Measurements from ENCODE around the gene SLC39A1. TPM values are rescaled to one million over a fixed set of nuclear protein-coding genes. Genes with fewer than 3 reads are reported as not detected.

The SLC39A1 gene
- total and polyA plus RNA-seq, 9 of the 15 experiments (the other 6 are each of a cell fraction or from before 2014, with no cell fraction given): 9.9 to 81.1 (median 62.7) TPM

- TF ChIP-seq, protein P1, sequence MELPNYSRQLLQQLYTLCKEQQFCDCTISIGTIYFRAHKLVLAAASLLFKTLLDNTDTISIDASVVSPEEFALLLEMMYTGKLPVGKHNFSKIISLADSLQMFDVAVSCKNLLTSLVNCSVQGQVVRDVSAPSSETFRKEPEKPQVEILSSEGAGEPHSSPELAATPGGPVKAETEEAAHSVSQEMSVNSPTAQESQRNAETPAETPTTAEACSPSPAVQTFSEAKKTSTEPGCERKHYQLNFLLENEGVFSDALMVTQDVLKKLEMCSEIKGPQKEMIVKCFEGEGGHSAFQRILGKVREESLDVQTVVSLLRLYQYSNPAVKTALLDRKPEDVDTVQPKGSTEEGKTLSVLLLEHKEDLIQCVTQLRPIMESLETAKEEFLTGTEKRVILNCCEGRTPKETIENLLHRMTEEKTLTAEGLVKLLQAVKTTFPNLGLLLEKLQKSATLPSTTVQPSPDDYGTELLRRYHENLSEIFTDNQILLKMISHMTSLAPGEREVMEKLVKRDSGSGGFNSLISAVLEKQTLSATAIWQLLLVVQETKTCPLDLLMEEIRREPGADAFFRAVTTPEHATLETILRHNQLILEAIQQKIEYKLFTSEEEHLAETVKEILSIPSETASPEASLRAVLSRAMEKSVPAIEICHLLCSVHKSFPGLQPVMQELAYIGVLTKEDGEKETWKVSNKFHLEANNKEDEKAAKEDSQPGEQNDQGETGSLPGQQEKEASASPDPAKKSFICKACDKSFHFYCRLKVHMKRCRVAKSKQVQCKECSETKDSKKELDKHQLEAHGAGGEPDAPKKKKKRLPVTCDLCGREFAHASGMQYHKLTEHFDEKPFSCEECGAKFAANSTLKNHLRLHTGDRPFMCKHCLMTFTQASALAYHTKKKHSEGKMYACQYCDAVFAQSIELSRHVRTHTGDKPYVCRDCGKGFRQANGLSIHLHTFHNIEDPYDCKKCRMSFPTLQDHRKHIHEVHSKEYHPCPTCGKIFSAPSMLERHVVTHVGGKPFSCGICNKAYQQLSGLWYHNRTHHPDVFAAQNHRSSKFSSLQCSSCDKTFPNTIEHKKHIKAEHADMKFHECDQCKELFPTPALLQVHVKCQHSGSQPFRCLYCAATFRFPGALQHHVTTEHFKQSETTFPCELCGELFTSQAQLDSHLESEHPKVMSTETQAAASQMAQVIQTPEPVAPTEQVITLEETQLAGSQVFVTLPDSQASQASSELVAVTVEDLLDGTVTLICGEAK (IDR thresholded peaks at IDR 0.05): peak; percentile 59
- TF ChIP-seq, protein P1 (CRISPR knock-in tag; IDR thresholded peaks at IDR 0.05): no peak
- TF ChIP-seq ZNF324 (CRISPR knock-in tag; IDR thresholded peaks at IDR 0.05) (no peak), SREBF1 (IDR thresholded peaks at IDR 0.05; ENCODE audit: borderline replicate concordance, low read depth, low read length) (no peak), MXD1 (CRISPR knock-in tag; IDR thresholded peaks at IDR 0.05; ENCODE audit: borderline replicate concordance, poor library complexity, severe bottlenecking) (no peak), CTCF (IDR thresholded peaks at IDR 0.05 in 2 of 3, conservative IDR thresholded peaks at IDR 0.05 in 1 of 3; ENCODE audit: insufficient read depth in 2 of 3, low read depth in 1 of 3, low read length in 3 of 3) (0 out of 6 replicates have a peak, but pooled peaks of 1 of the 3 experiments have one; percentile 0), SMC3 (conservative IDR thresholded peaks at IDR 0.05; ENCODE audit: insufficient read depth, low read depth, low read length) (0 out of 2 replicates have a peak, but pooled peaks have one; percentile 2), RBFOX2 (IDR thresholded peaks at IDR 0.05; ENCODE audit: low read depth, low read length) (no peak; the same call in 1 of the 2 replicates), CREB1 (IDR thresholded peaks at IDR 0.05) (peak; percentile 25), CREB1 (CRISPR knock-in tag; IDR thresholded peaks at IDR 0.05) (peak; percentile 45; the same call in 1 of the 2 replicates), ZNF384 (IDR thresholded peaks at IDR 0.05; ENCODE audit: low read depth, low read length) (peak; percentile 85)
Measured at GRCh38 chr1:153922972-153923925, 40.1 kb downstream of the SLC39A1 start, which contains the start of gene GATAD2B (continued).
